Loucy (cell line): ENCODE results near the gene CALN1.

Experiments used
- CTCF ChIP-seq: fragments of 200-600 bp; sonication (generic); conservative IDR thresholded peaks from 2 replicates; pipeline ENCODE4 v1.5.1; 2014; ENCODE audit warnings: mild to moderate bottlenecking, antibody characterized with exemption, low read length
- EZH2phosphoT487 ChIP-seq: fragments of 200-600 bp; IDR thresholded peaks from 2 replicates; pipeline ENCODE4 v1.6.1; 2018; ENCODE audit warnings: antibody characterized with exemption, mild to moderate bottlenecking, moderate library complexity, borderline replicate concordance

DNA sequence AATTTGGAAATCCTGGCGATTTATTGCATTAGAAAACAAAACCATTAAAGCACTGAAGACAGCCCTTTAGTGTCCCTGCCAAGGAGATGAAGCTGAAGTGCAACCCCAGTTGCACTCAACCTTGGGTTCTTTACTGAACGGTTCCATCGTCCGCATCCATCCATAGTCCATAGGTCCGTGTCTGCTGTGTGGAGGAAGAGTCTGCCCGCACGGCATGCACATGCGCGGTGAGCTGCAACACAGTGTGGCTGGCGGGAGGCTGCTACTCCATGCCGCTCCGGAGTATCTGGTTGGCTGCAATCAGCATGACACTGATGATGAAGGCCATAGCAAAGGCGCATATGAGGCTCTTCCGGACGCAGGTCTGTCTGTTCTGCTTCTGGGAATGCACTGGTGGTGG, 624.6 kb downstream of the CALN1 start:
- TF ChIP-seq CTCF (no peak), EZH2phosphoT487 (no peak)
